Activated B cell treated with CpG ODN at 0.5 μM for 24 hours (primary cell): ENCODE results near the gene EYA3. TPM values are rescaled to one million over a fixed set of nuclear protein-coding genes. Genes with fewer than 3 reads are reported as not detected.
A peak's percentile ranks its signal among the peaks of the same experiment; 100 is the strongest.

ENCODE experiments used
- ATAC-seq: fragments of 200-7000 bp; cut with Tn5 transposase; one replicate; pipeline ENCODE4 v1.10.0; 2021; ENCODE audit warnings: low read depth, mild to moderate bottlenecking, moderate library complexity
- CTCF ChIA-PET: fragments of 350-600 bp; sonication (Branson Sonifier 250); formaldehyde crosslinking; loops from one replicate; lab custom pipeline; 2021; ENCODE audit warnings: antibody characterized with exemption; lab: Charles Lee
- POLR2A ChIA-PET: fragments of 350-600 bp; sonication (Branson Sonifier 250); formaldehyde crosslinking; loops from one replicate; lab custom pipeline; 2021; ENCODE audit warnings: antibody characterized with exemption; lab: Charles Lee
- DNase-seq: peaks from one replicate; pipeline ENCODE4 v3.0.0; 2022
- H3K27ac Mint-ChIP-seq: one replicate; pipeline ENCODE4 v1.8.0; 2020; ENCODE audit warnings: mixed read lengths
- H3K27me3 Mint-ChIP-seq: one replicate; pipeline ENCODE4 v1.8.0; 2021; ENCODE audit warnings: mixed read lengths
- H3K36me3 Mint-ChIP-seq: one replicate; pipeline ENCODE4 v1.8.0; 2021; ENCODE audit warnings: low read depth, mixed read lengths
- H3K4me1 Mint-ChIP-seq: one replicate; pipeline ENCODE4 v1.8.0; 2021; ENCODE audit warnings: mixed read lengths
- H3K4me3 Mint-ChIP-seq: one replicate; pipeline ENCODE4 v1.8.0; 2020; ENCODE audit warnings: mild to moderate bottlenecking, mixed read lengths
- H3K9me3 Mint-ChIP-seq: one replicate; pipeline ENCODE4 v1.8.0; 2020; ENCODE audit warnings: mixed read lengths
- intact Hi-C: fragments of 100-400 bp; cut with micrococcal nuclease; formaldehyde crosslinking; loops from one replicate; pipeline ENCODE4 v1.15.1; 2024
- total RNA-seq: library from RNA; stranded (reverse); gene quantifications from 2 replicates; pipeline ENCODE4 v1.2.3, GENCODE V29; 2022
- TF ChIP-seq, protein P1 (sequence below): fragments of 200-600 bp; IDR thresholded peaks from one replicate; pipeline ENCODE4 v1.8.0; 2022; ENCODE audit warnings: antibody characterized with exemption, mild to moderate bottlenecking

The EYA3 gene
- total RNA-seq, 1 donor from 2014 or later: 31.0 TPM

GRCh38 chr1:27940297-27940696 is 148.1 kb downstream of the EYA3 start:
- H3K36me3 Mint-ChIP-seq: no peaks in the 10 kb centered on the region
- ChIA-PET POLR2A (interaction anchor here (0.6 kb wide), 1 partner anchor 41 kb away, joined by 4 read pairs; no protein-coding TSS in a partner anchor), CTCF (interaction anchor here (0.7 to 1.4 kb wide), 6 partner anchors 8 to 287 kb away, joined by 3 to 6 read pairs (median 4); no protein-coding TSS in a partner anchor)
- TF ChIP-seq, protein P1, sequence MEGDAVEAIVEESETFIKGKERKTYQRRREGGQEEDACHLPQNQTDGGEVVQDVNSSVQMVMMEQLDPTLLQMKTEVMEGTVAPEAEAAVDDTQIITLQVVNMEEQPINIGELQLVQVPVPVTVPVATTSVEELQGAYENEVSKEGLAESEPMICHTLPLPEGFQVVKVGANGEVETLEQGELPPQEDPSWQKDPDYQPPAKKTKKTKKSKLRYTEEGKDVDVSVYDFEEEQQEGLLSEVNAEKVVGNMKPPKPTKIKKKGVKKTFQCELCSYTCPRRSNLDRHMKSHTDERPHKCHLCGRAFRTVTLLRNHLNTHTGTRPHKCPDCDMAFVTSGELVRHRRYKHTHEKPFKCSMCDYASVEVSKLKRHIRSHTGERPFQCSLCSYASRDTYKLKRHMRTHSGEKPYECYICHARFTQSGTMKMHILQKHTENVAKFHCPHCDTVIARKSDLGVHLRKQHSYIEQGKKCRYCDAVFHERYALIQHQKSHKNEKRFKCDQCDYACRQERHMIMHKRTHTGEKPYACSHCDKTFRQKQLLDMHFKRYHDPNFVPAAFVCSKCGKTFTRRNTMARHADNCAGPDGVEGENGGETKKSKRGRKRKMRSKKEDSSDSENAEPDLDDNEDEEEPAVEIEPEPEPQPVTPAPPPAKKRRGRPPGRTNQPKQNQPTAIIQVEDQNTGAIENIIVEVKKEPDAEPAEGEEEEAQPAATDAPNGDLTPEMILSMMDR: no peak
- H3K27ac Mint-ChIP-seq: no peak overlapping the region
- peaks cover 6% of the 10 kb centered on the region for H3K4me1 Mint-ChIP-seq
- H3K9me3 Mint-ChIP-seq: no peaks in the 10 kb centered on the region
- no peak overlapping the region for H3K4me3 Mint-ChIP-seq
- peak; percentile 83 for ATAC-seq
- no peak for DNase-seq
- peaks cover 7% of the 10 kb centered on the region for H3K27me3 Mint-ChIP-seq
- intact Hi-C loops: loop anchor here (1.0 kb wide), 1 partner anchor 39 kb away; no protein-coding TSS in a partner anchor

DNA sequence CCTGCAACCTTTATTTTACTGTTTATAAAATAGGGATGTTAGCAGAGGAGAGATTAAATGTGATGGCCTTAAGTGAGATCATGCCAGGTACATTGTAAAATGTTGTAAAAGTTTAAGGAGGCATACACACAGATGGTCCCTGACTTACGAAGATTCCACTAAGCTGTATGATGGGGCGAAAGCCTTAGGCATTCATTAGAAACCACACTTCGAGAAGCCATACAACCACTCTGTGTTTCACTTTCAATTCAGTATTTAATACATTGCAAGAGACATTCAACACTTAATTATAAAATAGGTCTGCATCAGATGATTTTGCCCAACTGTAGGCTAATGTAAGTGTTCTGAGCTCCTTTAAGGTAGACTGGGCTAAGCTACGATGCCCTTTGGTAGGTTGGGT is 149.9 kb downstream of the EYA3 start:
- Mint-ChIP-seq H3K36me3 (no peaks in the 10 kb centered on the region), H3K27ac (no peak overlapping the region), H3K9me3 (no peaks in the 10 kb centered on the region), H3K4me1 (peaks cover 16% of the 10 kb centered on the region), H3K4me3 (no peak overlapping the region), H3K27me3 (peaks cover 16% of the 10 kb centered on the region)
- ATAC-seq (no peak), DNase-seq (no peak)
- intact Hi-C loops: no loop called here
- TF ChIP-seq, protein P1: no peak
- POLR2A ChIA-PET: no interaction called here
- CTCF ChIA-PET: interaction anchor here (1.1 kb wide), 1 partner anchor 33 kb away, joined by 3 read pairs; no protein-coding TSS in a partner anchor

GRCh38 chr1:27937524-27937836 is 150.9 kb downstream of the EYA3 start:
- TF ChIP-seq, protein P1: no peak
- DNase-seq (no peak), ATAC-seq (no peak)
- ChIA-PET POLR2A (no interaction called here), CTCF (no interaction called here)
- Mint-ChIP-seq H3K9me3 (no peaks in the 10 kb centered on the region), H3K4me1 (peaks cover 17% of the 10 kb centered on the region), H3K4me3 (no peak overlapping the region), H3K27ac (no peak overlapping the region), H3K27me3 (peaks cover 18% of the 10 kb centered on the region), H3K36me3 (no peaks in the 10 kb centered on the region)
- intact Hi-C loops: no loop called here

- peaks cover 20% of the 10 kb centered on the region for H3K27me3 Mint-ChIP-seq
- H3K4me1 Mint-ChIP-seq: peaks cover 26% of the 10 kb centered on the region
- DNase-seq (no peak), ATAC-seq (no peak)
- ChIA-PET POLR2A (interaction anchor here (0.6 kb wide), 1 partner anchor 234 kb away, joined by 3 read pairs; no protein-coding TSS in a partner anchor), CTCF (no interaction called here)
- intact Hi-C loops: no loop called here
- H3K9me3 Mint-ChIP-seq: no peaks in the 10 kb centered on the region
- H3K4me3 Mint-ChIP-seq: no peak overlapping the region
- no peaks in the 10 kb centered on the region for H3K36me3 Mint-ChIP-seq
- no peak overlapping the region for H3K27ac Mint-ChIP-seq
- TF ChIP-seq, protein P1: no peak
Measured at GRCh38 chr1:27936370-27936769, 152.0 kb downstream of the EYA3 start.

DNA sequence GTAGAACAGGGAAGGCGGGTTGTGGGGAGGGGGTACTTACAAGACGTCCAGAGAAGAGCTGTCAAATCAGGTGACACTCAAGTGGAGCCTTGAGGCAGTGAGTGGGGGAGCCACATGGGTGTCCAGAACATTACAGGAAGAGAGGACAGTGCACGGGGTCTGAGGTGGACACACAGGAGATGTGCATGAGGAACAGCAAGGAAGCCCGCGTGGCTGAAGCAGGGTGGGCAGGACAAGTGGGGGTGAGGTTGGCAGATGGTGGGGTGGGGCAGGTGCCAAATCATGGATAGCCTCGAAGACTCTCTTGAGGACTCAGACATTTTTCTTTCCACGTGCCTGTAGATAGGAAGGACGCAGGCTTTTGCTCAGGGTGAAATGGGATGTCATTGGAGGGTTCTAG is 152.7 kb downstream of the EYA3 start:
- ATAC-seq (no peak), DNase-seq (no peak)
- no peaks in the 10 kb centered on the region for H3K36me3 Mint-ChIP-seq
- CTCF ChIA-PET: no interaction called here
- H3K4me1 Mint-ChIP-seq: peaks cover 26% of the 10 kb centered on the region
- no peaks in the 10 kb centered on the region for H3K9me3 Mint-ChIP-seq
- TF ChIP-seq, protein P1: no peak
- peaks cover 20% of the 10 kb centered on the region for H3K27me3 Mint-ChIP-seq
- intact Hi-C loops: no loop called here
- no peak overlapping the region for H3K4me3 Mint-ChIP-seq
- H3K27ac Mint-ChIP-seq: no peak overlapping the region
- POLR2A ChIA-PET: no interaction called here
